ENCODE data around the gene ARMC7. TPM values are rescaled to one million over a fixed set of nuclear protein-coding genes. Genes with fewer than 3 reads are reported as not detected.

Gene ARMC7
- total RNA-seq, 1 experiment from 2014 or later: 19.2 TPM

GRCh38 chr17:75064040-75064439, 45.7 kb upstream of the ARMC7 start:
- no TSS peak for BruUV-seq (replicated peaks)
- Histone ChIP-seq H3K79me2 (ENCODE audit: low read depth) (no peaks in the 10 kb centered on the region), H3K4me1 (replicated peaks; ENCODE audit: insufficient read depth) (no peaks in the 10 kb centered on the region), H3F3A (ENCODE audit: insufficient read depth, low read depth) (no peaks in the 10 kb centered on the region; the same call in 1 of the 2 replicates), H3K9me3 (ENCODE audit: insufficient read depth, low read depth) (no peaks in the 10 kb centered on the region), H3K27me3 (ENCODE audit: insufficient read depth, low read depth) (no peaks in the 10 kb centered on the region), H2AFZ (no peak overlapping the region), H3K4me2 (no peak overlapping the region), H3K4me3 (no peak overlapping the region), H3K27ac (no peak overlapping the region), H4K20me1 (ENCODE audit: insufficient read depth) (no peaks in the 10 kb centered on the region), H3K9me2 (ENCODE audit: insufficient read depth) (no peaks in the 10 kb centered on the region), H3K36me3 (ENCODE audit: low read depth) (peaks cover 18% of the 10 kb centered on the region)
- TF ChIP-seq, protein P1, sequence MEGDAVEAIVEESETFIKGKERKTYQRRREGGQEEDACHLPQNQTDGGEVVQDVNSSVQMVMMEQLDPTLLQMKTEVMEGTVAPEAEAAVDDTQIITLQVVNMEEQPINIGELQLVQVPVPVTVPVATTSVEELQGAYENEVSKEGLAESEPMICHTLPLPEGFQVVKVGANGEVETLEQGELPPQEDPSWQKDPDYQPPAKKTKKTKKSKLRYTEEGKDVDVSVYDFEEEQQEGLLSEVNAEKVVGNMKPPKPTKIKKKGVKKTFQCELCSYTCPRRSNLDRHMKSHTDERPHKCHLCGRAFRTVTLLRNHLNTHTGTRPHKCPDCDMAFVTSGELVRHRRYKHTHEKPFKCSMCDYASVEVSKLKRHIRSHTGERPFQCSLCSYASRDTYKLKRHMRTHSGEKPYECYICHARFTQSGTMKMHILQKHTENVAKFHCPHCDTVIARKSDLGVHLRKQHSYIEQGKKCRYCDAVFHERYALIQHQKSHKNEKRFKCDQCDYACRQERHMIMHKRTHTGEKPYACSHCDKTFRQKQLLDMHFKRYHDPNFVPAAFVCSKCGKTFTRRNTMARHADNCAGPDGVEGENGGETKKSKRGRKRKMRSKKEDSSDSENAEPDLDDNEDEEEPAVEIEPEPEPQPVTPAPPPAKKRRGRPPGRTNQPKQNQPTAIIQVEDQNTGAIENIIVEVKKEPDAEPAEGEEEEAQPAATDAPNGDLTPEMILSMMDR (conservative IDR thresholded peaks at IDR 0.05): no peak
- no peak for TF ChIP-seq EZH2 (IDR thresholded peaks at IDR 0.05; ENCODE audit: low read depth)
- no peak for DNase-seq
- POLR2A ChIA-PET (ENCODE audit: unreplicated experiment): no interaction called here
- CTCF ChIA-PET: no interaction called here
- intact Hi-C loops (cut with micrococcal nuclease; ENCODE audit: unreplicated experiment): no loop called here

DNA sequence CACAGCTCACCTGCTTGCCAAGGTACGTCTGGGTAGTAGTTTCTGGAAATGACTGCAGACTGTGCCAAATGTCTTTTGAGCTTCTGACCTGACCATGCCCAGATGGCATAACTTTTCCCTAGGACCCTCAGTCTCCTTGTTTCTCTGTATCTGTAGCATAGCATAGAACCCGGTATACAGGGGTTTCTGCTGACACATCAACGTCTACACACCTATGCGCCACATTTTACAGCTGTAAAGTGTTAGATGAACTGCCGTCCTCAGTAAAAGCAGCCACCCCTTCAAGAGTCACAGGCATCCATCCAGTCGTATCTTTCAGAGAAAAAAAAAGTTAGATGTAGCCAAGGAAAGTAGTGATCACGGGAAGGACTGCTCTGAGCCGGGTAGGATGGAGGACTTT, 45.3 kb upstream of the ARMC7 start:
- Histone ChIP-seq H3K9me2 (ENCODE audit: insufficient read depth) (no peaks in the 10 kb centered on the region), H3K4me1 (replicated peaks; ENCODE audit: insufficient read depth) (no peaks in the 10 kb centered on the region), H3K27me3 (ENCODE audit: insufficient read depth, low read depth) (no peaks in the 10 kb centered on the region), H2AFZ (no peak overlapping the region), H3K9me3 (ENCODE audit: insufficient read depth, low read depth) (no peaks in the 10 kb centered on the region), H4K20me1 (ENCODE audit: insufficient read depth) (no peaks in the 10 kb centered on the region), H3K79me2 (ENCODE audit: low read depth) (no peaks in the 10 kb centered on the region), H3K4me3 (no peak overlapping the region), H3K4me2 (no peak overlapping the region), H3K36me3 (ENCODE audit: low read depth) (peaks cover 18% of the 10 kb centered on the region), H3K27ac (no peak overlapping the region), H3F3A (ENCODE audit: insufficient read depth, low read depth) (peaks cover 1% of the 10 kb centered on the region; the same call in 1 of the 2 replicates)
- ChIA-PET POLR2A (ENCODE audit: unreplicated experiment) (no interaction called here), CTCF (no interaction called here)
- no TSS peak for BruUV-seq (replicated peaks)
- intact Hi-C loops (cut with micrococcal nuclease; ENCODE audit: unreplicated experiment): no loop called here
- DNase-seq: no peak
- TF ChIP-seq, protein P1 (conservative IDR thresholded peaks at IDR 0.05): no peak
- TF ChIP-seq EZH2 (IDR thresholded peaks at IDR 0.05; ENCODE audit: low read depth): no peak

DNA sequence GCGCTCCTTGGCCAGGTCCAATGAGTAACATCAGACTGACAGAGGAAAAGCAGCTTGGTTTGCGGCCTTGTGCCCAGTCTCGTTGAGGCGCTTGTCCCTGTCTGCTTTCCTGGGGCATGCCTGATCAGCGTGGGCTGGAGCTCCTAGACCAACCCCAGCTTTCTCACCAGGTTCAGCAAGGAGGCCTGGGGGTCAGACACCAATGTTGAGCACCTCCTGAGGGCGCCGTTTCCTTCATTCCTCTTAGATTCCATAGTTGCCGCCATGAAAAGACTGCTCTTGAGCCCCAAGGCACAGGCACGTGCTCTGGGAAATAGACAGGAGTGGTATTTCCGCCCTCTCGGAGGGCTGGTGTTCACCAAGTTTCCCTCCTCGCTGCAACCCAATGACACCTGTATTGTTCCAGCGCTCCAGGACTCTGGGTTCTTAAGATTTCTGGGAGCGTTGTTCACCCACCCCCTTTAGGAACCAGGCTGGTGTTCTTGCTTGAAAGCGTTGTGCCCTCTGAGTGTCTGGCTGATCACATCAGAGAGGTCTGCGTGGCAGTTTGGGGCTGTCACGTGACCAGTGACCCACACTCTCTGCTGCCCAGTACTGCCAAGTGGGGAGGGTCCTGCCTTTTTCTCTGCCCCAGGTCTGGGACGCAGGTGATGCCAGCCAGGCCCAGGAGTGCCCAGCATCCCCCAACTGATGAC, 44.8 kb upstream of the ARMC7 start:
- no peak overlapping the region for H2AFZ ChIP-seq
- peaks cover 6% of the 10 kb centered on the region; the same call in 1 of the 2 replicates for H3F3A ChIP-seq (ENCODE audit: insufficient read depth, low read depth)
- peaks cover 18% of the 10 kb centered on the region for H3K36me3 ChIP-seq (ENCODE audit: low read depth)
- no peaks in the 10 kb centered on the region for H3K79me2 ChIP-seq (ENCODE audit: low read depth)
- intact Hi-C loops (cut with micrococcal nuclease; ENCODE audit: unreplicated experiment): no loop called here
- no peak overlapping the region for H3K4me3 ChIP-seq
- POLR2A ChIA-PET (ENCODE audit: unreplicated experiment): no interaction called here
- H3K4me1 ChIP-seq (replicated peaks; ENCODE audit: insufficient read depth): no peaks in the 10 kb centered on the region
- no peaks in the 10 kb centered on the region for H3K9me2 ChIP-seq (ENCODE audit: insufficient read depth)
- no peak overlapping the region for H3K27ac ChIP-seq
- no peak for DNase-seq
- no peaks in the 10 kb centered on the region for H3K27me3 ChIP-seq (ENCODE audit: insufficient read depth, low read depth)
- TSS peak; percentile 16 for BruUV-seq (replicated peaks)
- H3K4me2 ChIP-seq: no peak overlapping the region
- H4K20me1 ChIP-seq (ENCODE audit: insufficient read depth): no peaks in the 10 kb centered on the region
- CTCF ChIA-PET: no interaction called here
- no peak for TF ChIP-seq EZH2 (IDR thresholded peaks at IDR 0.05; ENCODE audit: low read depth)
- TF ChIP-seq, protein P1 (conservative IDR thresholded peaks at IDR 0.05): no peak
- no peaks in the 10 kb centered on the region for H3K9me3 ChIP-seq (ENCODE audit: insufficient read depth, low read depth)
